ENCODE data around the gene KRT34.

DNA sequence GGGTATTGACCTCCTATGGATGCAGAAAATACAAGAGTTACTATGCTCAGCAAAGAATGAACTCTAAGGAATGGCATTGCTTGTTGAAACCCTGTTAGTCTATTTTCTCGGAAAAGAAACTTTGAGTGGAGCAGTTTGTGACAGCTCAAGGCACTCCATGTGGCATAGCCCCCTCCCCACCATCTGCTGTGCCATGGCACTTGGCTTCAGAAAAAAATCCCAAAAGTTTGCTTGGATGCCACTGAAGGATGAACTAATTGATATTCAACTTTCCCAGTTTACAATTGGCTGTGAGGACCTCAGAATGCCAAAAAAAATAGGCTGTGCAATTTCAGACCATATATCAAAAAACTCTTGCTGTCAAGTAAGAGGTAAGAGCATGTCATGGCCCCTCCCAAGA, 13.5 kb upstream of the KRT34 start:
- TF ChIP-seq, protein P1, sequence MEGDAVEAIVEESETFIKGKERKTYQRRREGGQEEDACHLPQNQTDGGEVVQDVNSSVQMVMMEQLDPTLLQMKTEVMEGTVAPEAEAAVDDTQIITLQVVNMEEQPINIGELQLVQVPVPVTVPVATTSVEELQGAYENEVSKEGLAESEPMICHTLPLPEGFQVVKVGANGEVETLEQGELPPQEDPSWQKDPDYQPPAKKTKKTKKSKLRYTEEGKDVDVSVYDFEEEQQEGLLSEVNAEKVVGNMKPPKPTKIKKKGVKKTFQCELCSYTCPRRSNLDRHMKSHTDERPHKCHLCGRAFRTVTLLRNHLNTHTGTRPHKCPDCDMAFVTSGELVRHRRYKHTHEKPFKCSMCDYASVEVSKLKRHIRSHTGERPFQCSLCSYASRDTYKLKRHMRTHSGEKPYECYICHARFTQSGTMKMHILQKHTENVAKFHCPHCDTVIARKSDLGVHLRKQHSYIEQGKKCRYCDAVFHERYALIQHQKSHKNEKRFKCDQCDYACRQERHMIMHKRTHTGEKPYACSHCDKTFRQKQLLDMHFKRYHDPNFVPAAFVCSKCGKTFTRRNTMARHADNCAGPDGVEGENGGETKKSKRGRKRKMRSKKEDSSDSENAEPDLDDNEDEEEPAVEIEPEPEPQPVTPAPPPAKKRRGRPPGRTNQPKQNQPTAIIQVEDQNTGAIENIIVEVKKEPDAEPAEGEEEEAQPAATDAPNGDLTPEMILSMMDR (IDR thresholded peaks at IDR 0.05; ENCODE audit: insufficient read depth, low read depth, low read length), result no peak
- TF ChIP-seq EZH2 (IDR thresholded peaks at IDR 0.05; ENCODE audit: insufficient read depth, low read length), result no peak

Measured in astrocyte (in vitro differentiated cells and primary cell).